Kidney (tissue), 14 donors: ENCODE data around the gene ANKRD44. TPM values are rescaled to one million over a fixed set of nuclear protein-coding genes. Genes with fewer than 3 reads are reported as not detected.

ENCODE experiments used
- DNase-seq, 5 donors: peaks; one replicate each; pipeline ENCODE4 v3.0.0-alpha.2; 2013 to 2020
- FAIRE-seq: peaks from 2 replicates; lab custom pipeline; 2012; peaks lifted over from hg19 to GRCh38; lab: Jason Lieb, UNC
- H3K27ac ChIP-seq, 2 donors: one replicate each; pipeline ENCODE4 v1.7.0; 2013; ENCODE audit warnings: low read depth in 2 of 2, low read length in 2 of 2, inconsistent platforms in 1 of 2
- H3K27me3 ChIP-seq: one replicate; pipeline ENCODE4 v1.7.1; 2013; ENCODE audit warnings: low read length, inconsistent platforms; ENCODE audit not compliant: control insufficient read depth, insufficient read depth
- H3K36me3 ChIP-seq, 3 donors: one replicate each; pipeline versions ENCODE4 v1.7.0 to v1.7.1; 2013; ENCODE audit warnings: low read length in 3 of 3, control low read depth in 1 of 3, inconsistent platforms in 1 of 3; ENCODE audit not compliant: insufficient read depth in 3 of 3, control insufficient read depth in 2 of 3
- H3K4me1 ChIP-seq, 3 donors: one replicate each; pipeline versions ENCODE4 v1.7.0 to v1.7.1; 2013; ENCODE audit warnings: low read length in 3 of 3, inconsistent platforms in 1 of 3, low read depth in 1 of 3; ENCODE audit not compliant: control insufficient read depth in 2 of 3, insufficient read depth in 2 of 3
- H3K4me3 ChIP-seq, 3 donors: one replicate each; pipeline versions ENCODE4 v1.7.0 to v1.8.1; 2013; ENCODE audit warnings: low read length in 3 of 3, control low read depth in 1 of 3, inconsistent platforms in 1 of 3
- H3K9ac ChIP-seq, 3 donors: one replicate each; pipeline versions ENCODE4 v1.7.0 to v1.7.1; 2013; ENCODE audit warnings: low read length in 3 of 3, control low read depth in 1 of 3, inconsistent platforms in 1 of 3
- H3K9me3 ChIP-seq, 3 donors: one replicate each; pipeline versions ENCODE4 v1.7.0 to v1.7.1; 2013; ENCODE audit warnings: low read length in 3 of 3, control low read depth in 1 of 3, inconsistent platforms in 1 of 3; ENCODE audit not compliant: control insufficient read depth in 2 of 3, insufficient read depth in 1 of 3
- CTCF ChIP-seq: IDR thresholded peaks from 3 replicates; pipeline ENCODE4 v1.5.1; 2012; ENCODE audit warnings: mild to moderate bottlenecking, moderate library complexity, borderline replicate concordance; ENCODE audit not compliant: insufficient read depth; ENCODE audit errors: extremely low read depth
- intact Hi-C: fragments of 100-400 bp; cut with DNase I; formaldehyde crosslinking; loops from one replicate; pipeline ENCODE4 v1.11.1; 2022
- polyA plus RNA-seq: library from polyadenylated mRNA; stranded (reverse); fragments of 350-450 nt; fragmentation: Illumina TruSeq; extraction: RNeasy Lipid Tissue Mini Kit (QIAGEN cat#74804); gene quantifications from one replicate; pipeline ENCODE4 v1.2.3, GENCODE V29; 2014; ENCODE audit warnings: low read depth, low replicate concordance; ENCODE audit not compliant: insufficient read depth
- total RNA-seq: library from RNA; stranded (reverse); fragmentation: NEBNext Ultra II Directional; extraction: Animal tissue kit (Norgen Biotek cat#: 25700); gene quantifications from one replicate; pipeline ENCODE4 v1.2.1, GENCODE V29; 2021
- donor health status: control.
- donor health status: control.
- donor health status: control.
- donor health status: control.
- donor health status: control.
- donor health status: DM: yes; HTN: yes; CAD: no.
- donor health status: Normal renal cell carcinoma (clear cell type).

ANKRD44 gene
- total and polyA plus RNA-seq, 2 donors from 2014 or later, result 2.2 to 39.2 TPM

- no peak overlapping the region for H3K4me3 ChIP-seq
- no peak for FAIRE-seq
Measured at GRCh38 chr2:197147942-197148341, 162.6 kb downstream of the ANKRD44 start.

GRCh38 chr2:197146995-197147394, 163.6 kb downstream of the ANKRD44 start:
- FAIRE-seq (no peak), DNase-seq (no peak)
- Histone ChIP-seq H3K4me1 (no peaks in the 10 kb centered on the region), H3K9me3 (no peaks in the 10 kb centered on the region), H3K4me3 (no peak overlapping the region), H3K27ac (no peak overlapping the region), H3K27me3 (no peaks in the 10 kb centered on the region), H3K9ac (no peak overlapping the region), H3K36me3 (no peaks in the 10 kb centered on the region)
- intact Hi-C loops, result no loop called here
- TF ChIP-seq CTCF, result no peak

More at GRCh38 chr2:197147942-197148341, 162.6 kb downstream of the ANKRD44 start:
- Histone ChIP-seq H3K9me3 (no peaks in the 10 kb centered on the region), H3K4me1 (no peaks in the 10 kb centered on the region), H3K27ac (no peak overlapping the region), H3K36me3 (no peaks in the 10 kb centered on the region), H3K27me3 (no peaks in the 10 kb centered on the region), H3K9ac (no peak overlapping the region)
- intact Hi-C loops, result no loop called here
- TF ChIP-seq CTCF, result no peak
- DNase-seq, result no peak

GRCh38 chr2:197145471-197146056, 165.0 kb downstream of the ANKRD44 start:
- no peak for FAIRE-seq
- Histone ChIP-seq H3K9ac (no peak overlapping the region), H3K27ac (no peak overlapping the region), H3K4me3 (no peak overlapping the region), H3K36me3 (no peaks in the 10 kb centered on the region), H3K4me1 (no peaks in the 10 kb centered on the region), H3K9me3 (no peaks in the 10 kb centered on the region), H3K27me3 (no peaks in the 10 kb centered on the region)
- no peak for TF ChIP-seq CTCF
- intact Hi-C loops, result no loop called here
- DNase-seq, result no peak

- Histone ChIP-seq H3K4me1 (no peaks in the 10 kb centered on the region), H3K4me3 (no peak overlapping the region), H3K9me3 (no peaks in the 10 kb centered on the region), H3K9ac (no peak overlapping the region), H3K27ac (no peak overlapping the region), H3K27me3 (no peaks in the 10 kb centered on the region), H3K36me3 (no peaks in the 10 kb centered on the region)
- FAIRE-seq (no peak), DNase-seq (no peak)
- TF ChIP-seq CTCF, result no peak
- intact Hi-C loops, result no loop called here
Measured at GRCh38 chr2:197144183-197144582, 166.4 kb downstream of the ANKRD44 start.
